Measurements from ENCODE around the gene CD6.
"Not testable (repeated sequence)": the region's sequence is repeated elsewhere in the genome, so short reads cannot be mapped to it uniquely, and the experiment has no call there.

The CD6 gene

DNA sequence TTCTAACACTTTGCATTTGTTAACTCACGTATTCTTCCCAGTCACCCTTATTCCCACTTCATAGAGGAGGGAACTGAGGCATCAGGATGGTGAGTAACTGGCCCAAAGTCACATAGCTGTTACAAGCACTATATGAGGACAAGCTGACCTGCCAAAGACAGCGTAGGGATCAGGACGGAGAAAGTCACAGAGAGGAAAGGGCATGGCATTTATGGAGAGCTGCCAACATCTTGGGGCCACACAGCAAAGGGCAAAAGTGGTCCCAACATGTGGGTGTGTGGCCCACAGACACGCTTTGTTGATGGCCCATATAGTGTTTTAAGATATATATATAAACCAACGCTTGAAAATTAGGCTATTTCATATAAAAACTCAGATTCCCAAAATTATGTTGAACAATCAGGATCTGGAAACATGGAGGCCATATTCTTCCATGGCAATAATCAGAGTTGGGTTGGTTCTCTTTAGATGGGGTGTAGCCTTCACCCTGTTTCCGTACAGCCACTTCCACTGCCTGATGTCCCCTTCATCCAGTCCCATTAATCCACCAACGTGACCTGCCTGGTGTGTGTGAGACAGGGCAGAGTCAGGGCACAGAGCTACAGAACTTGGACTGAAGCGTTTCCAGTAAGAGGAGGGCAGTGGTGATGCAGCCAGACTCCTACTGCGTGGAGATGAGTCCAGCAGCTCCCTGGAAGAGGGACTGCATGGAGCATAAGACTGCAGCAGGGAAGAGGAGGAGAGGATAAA, 90.9 kb downstream of the CD6 start:
- TF ChIP-seq EZH2 (IDR thresholded peaks at IDR 0.05; ENCODE audit: borderline replicate concordance, low read depth, low read length, severe bottlenecking): no peak
- TF ChIP-seq, protein P1, sequence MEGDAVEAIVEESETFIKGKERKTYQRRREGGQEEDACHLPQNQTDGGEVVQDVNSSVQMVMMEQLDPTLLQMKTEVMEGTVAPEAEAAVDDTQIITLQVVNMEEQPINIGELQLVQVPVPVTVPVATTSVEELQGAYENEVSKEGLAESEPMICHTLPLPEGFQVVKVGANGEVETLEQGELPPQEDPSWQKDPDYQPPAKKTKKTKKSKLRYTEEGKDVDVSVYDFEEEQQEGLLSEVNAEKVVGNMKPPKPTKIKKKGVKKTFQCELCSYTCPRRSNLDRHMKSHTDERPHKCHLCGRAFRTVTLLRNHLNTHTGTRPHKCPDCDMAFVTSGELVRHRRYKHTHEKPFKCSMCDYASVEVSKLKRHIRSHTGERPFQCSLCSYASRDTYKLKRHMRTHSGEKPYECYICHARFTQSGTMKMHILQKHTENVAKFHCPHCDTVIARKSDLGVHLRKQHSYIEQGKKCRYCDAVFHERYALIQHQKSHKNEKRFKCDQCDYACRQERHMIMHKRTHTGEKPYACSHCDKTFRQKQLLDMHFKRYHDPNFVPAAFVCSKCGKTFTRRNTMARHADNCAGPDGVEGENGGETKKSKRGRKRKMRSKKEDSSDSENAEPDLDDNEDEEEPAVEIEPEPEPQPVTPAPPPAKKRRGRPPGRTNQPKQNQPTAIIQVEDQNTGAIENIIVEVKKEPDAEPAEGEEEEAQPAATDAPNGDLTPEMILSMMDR (IDR thresholded peaks at IDR 0.05; ENCODE audit: borderline replicate concordance, extremely low read depth, low read length, poor library complexity, severe bottlenecking): no peak
- H3K4me3 ChIP-seq (ENCODE audit: low read depth in 1 of 2, low read length in 2 of 2): no peak overlapping the region
- ATAC-seq (ENCODE audit: insufficient read depth, low read depth): no peak

DNA sequence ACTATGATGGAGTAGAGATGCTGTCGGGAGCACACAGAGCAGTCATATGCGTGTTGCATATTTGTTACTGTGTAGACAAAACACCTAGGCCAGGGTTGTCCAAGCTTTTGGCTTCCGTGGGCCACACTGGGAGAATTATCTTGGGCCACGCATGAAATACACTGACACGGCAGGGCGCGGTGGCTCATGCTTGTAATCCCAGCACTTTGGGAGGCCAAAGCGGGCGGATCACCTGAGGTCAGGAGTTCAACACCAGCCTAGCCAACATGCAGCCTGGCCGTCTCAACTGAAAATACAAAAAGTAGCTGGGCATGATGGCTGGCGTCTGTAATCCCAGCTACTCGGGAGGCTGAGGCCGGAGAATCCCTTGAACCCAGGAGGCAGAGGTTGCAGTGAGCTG, 93.8 kb downstream of the CD6 start:
- not testable (repeated sequence) for DNase-seq; H3K9ac ChIP-seq (ENCODE audit: low read depth, low read length); H3K4me1 ChIP-seq (ENCODE audit: insufficient read depth, low read length); H3K79me2 ChIP-seq (ENCODE audit: insufficient read depth, low read length); ATAC-seq (ENCODE audit: insufficient read depth, low read depth); H2AFZ ChIP-seq (ENCODE audit: low read depth, low read length); H3K4me2 ChIP-seq (ENCODE audit: insufficient read depth, low read length); H3K9me3 ChIP-seq (ENCODE audit: insufficient read depth, low read length, severe bottlenecking); H4K20me1 ChIP-seq (ENCODE audit: insufficient read depth, low read length); H3K4me3 ChIP-seq (ENCODE audit: low read depth in 1 of 2, low read length in 2 of 2); H3K27me3 ChIP-seq (ENCODE audit: insufficient read depth, low read length, poor library complexity); H3K27ac ChIP-seq (ENCODE audit: low read length); H3K36me3 ChIP-seq (ENCODE audit: insufficient read depth, low read length)

More for the DNA sequence above, 90.9 kb downstream of the CD6 start:
- no peak overlapping the region for H2AFZ ChIP-seq (ENCODE audit: low read depth, low read length)
- H3K9me3 ChIP-seq (ENCODE audit: insufficient read depth, low read length, severe bottlenecking): no peaks in the 10 kb centered on the region
- H3K36me3 ChIP-seq (ENCODE audit: insufficient read depth, low read length): no peaks in the 10 kb centered on the region
- H3K79me2 ChIP-seq (ENCODE audit: insufficient read depth, low read length): no peaks in the 10 kb centered on the region
- H3K27me3 ChIP-seq (ENCODE audit: insufficient read depth, low read length, poor library complexity): no peaks in the 10 kb centered on the region
- DNase-seq: no peak
- H4K20me1 ChIP-seq (ENCODE audit: insufficient read depth, low read length): no peaks in the 10 kb centered on the region
- no peak overlapping the region for H3K4me2 ChIP-seq (ENCODE audit: insufficient read depth, low read length)
- H3K4me1 ChIP-seq (ENCODE audit: insufficient read depth, low read length): no peaks in the 10 kb centered on the region
- no peak overlapping the region for H3K9ac ChIP-seq (ENCODE audit: low read depth, low read length)
- no peak overlapping the region for H3K27ac ChIP-seq (ENCODE audit: low read length)

DNA sequence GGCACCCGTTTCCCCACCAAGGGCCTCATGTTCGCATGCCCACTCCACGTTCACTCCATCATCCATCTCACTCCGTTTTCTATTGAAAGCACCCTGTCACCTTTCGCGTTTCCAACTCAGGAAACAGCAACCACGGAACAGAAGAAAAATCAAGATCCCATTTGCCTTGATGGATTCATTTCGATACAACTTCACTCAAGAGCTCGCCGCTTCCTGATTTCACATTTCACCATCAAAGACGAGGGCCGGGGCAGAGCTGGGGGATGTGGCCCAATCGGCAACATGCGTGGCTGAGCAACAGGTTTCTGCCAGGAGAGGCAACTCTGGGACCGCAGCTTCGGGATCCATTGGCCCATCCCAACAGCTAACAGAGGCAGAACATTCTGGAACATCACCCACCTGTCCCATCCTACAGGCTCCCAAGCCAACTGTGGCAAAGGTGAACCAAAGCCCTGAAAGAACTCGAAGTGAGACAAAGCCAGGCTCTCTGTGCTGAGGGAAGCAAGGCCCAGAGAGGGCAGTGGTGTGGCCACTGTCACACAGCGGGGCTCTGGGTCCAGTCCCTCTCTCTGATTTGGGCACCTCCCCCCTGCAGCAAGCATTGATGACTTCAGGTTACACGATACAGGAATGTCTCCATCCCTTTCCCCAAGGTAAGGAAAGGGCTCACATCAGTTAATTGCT, 94.6 kb downstream of the CD6 start:
- TF ChIP-seq, protein P1 (IDR thresholded peaks at IDR 0.05; ENCODE audit: borderline replicate concordance, extremely low read depth, low read length, poor library complexity, severe bottlenecking): no peak
- TF ChIP-seq EZH2 (IDR thresholded peaks at IDR 0.05; ENCODE audit: borderline replicate concordance, low read depth, low read length, severe bottlenecking): no peak
- Histone ChIP-seq H3K27ac (ENCODE audit: low read length) (no peak overlapping the region), H3K79me2 (ENCODE audit: insufficient read depth, low read length) (no peaks in the 10 kb centered on the region), H3K27me3 (ENCODE audit: insufficient read depth, low read length, poor library complexity) (no peaks in the 10 kb centered on the region), H3K9me3 (ENCODE audit: insufficient read depth, low read length, severe bottlenecking) (no peaks in the 10 kb centered on the region), H3K4me3 (ENCODE audit: low read depth in 1 of 2, low read length in 2 of 2) (no peak overlapping the region), H3K36me3 (ENCODE audit: insufficient read depth, low read length) (no peaks in the 10 kb centered on the region), H4K20me1 (ENCODE audit: insufficient read depth, low read length) (no peaks in the 10 kb centered on the region), H2AFZ (ENCODE audit: low read depth, low read length) (no peak overlapping the region), H3K4me1 (ENCODE audit: insufficient read depth, low read length) (0 out of 2 replicates have a peak, but pooled peaks cover under 1% of the 10 kb centered on the region), H3K9ac (ENCODE audit: low read depth, low read length) (no peak overlapping the region), H3K4me2 (ENCODE audit: insufficient read depth, low read length) (no peak overlapping the region)
- no peak for DNase-seq
- ATAC-seq (ENCODE audit: insufficient read depth, low read depth): no peak

DNA sequence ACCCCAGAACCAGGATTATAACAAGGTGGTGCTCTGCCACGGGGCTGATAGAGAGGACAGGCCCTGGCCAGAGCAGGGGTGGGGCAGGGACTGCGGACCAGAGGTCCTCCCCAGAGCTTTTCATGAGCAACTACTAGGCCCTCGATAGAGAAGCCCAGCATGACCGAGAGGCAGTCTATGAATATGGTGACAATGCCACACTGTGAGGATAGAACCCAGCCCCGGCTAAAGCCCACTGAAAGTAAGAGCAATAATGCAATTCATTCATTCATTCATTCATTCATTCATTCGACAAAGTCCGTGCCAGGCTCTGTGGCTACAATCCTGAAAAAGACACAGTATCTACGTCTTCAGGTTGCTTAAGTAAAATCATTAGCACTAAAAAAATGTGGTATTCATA, 95.2 kb downstream of the CD6 start:
- no peak for ATAC-seq (ENCODE audit: insufficient read depth, low read depth)
- H3K36me3 ChIP-seq (ENCODE audit: insufficient read depth, low read length): no peaks in the 10 kb centered on the region
- no peaks in the 10 kb centered on the region for H3K27me3 ChIP-seq (ENCODE audit: insufficient read depth, low read length, poor library complexity)
- no peak overlapping the region for H2AFZ ChIP-seq (ENCODE audit: low read depth, low read length)
- H3K4me2 ChIP-seq (ENCODE audit: insufficient read depth, low read length): no peak overlapping the region
- H3K27ac ChIP-seq (ENCODE audit: low read length): no peak overlapping the region
- no peak for TF ChIP-seq EZH2 (IDR thresholded peaks at IDR 0.05; ENCODE audit: borderline replicate concordance, low read depth, low read length, severe bottlenecking)
- TF ChIP-seq, protein P1 (IDR thresholded peaks at IDR 0.05; ENCODE audit: borderline replicate concordance, extremely low read depth, low read length, poor library complexity, severe bottlenecking): no peak
- H3K9ac ChIP-seq (ENCODE audit: low read depth, low read length): no peak overlapping the region
- no peaks in the 10 kb centered on the region for H3K79me2 ChIP-seq (ENCODE audit: insufficient read depth, low read length)
- no peaks in the 10 kb centered on the region for H4K20me1 ChIP-seq (ENCODE audit: insufficient read depth, low read length)
- peaks cover 5% of the 10 kb centered on the region; the same call in 1 of the 2 replicates for H3K4me1 ChIP-seq (ENCODE audit: insufficient read depth, low read length)
- no peak overlapping the region for H3K4me3 ChIP-seq (ENCODE audit: low read depth in 1 of 2, low read length in 2 of 2)
- no peaks in the 10 kb centered on the region for H3K9me3 ChIP-seq (ENCODE audit: insufficient read depth, low read length, severe bottlenecking)
- DNase-seq: no peak

Data from DND-41 (cell line).